NCI-H1417 (cell line): ENCODE data around the gene SERTM2.

Experiments used
- DNase-seq, 3 experiments: peaks; one replicate each; lab custom pipeline; 2025; lab: John Stamatoyannopoulos, UW

The SERTM2 gene

GRCh38 chrX:111560801-111561200, 49.4 kb downstream of the SERTM2 start:
- DNase-seq = peak in 1 of 3 experiments; percentile 61

GRCh38 chrX:111561851-111562250, 50.4 kb downstream of the SERTM2 start:
- DNase-seq = no peak

- DNase-seq = peak in 1 of 3 experiments; percentile 31
Measured at GRCh38 chrX:111567542-111568255, 56.3 kb downstream of the SERTM2 start.

GRCh38 chrX:111568354-111568753, 56.9 kb downstream of the SERTM2 start:
- DNase-seq = peak in 2 of 3 experiments; percentile 15 to 38

GRCh38 chrX:111568817-111569216, 57.4 kb downstream of the SERTM2 start:
- no peak for DNase-seq
